ENCODE data around the gene EFNA1. TPM values are rescaled to one million over a fixed set of nuclear protein-coding genes. Genes with fewer than 3 reads are reported as not detected.

Gene EFNA1
- total and polyA plus RNA-seq, 4 donors = 58.6 to 236 (median 179) TPM

DNA sequence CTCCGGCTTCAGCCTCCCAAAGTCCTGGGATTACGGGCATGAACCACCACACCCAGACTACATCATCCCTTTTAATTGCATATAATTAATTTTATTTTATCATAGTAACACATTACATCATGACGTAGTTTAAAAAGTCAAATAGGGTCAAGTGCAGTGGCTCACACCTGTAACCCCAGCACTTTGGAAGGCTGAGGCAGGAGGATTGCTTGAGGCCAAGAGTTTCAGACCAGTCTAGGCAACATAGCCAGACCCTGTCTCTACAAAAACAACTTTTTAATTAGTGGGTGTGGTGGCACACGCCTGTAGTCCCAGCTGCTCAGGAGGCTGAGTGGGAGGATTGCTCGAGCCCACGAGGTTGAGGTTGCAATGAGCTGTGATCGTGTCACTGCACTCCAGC is 28.3 kb upstream of the EFNA1 start:
- TF ChIP-seq ATF3 (IDR thresholded peaks at IDR 0.05) (no peak), HNF4G (IDR thresholded peaks at IDR 0.05) (no peak), ZBTB33 (IDR thresholded peaks at IDR 0.05) (no peak)
- TF ChIP-seq, protein P1, sequence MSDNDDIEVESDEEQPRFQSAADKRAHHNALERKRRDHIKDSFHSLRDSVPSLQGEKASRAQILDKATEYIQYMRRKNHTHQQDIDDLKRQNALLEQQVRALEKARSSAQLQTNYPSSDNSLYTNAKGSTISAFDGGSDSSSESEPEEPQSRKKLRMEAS (IDR thresholded peaks at IDR 0.05) = no peak
- TF ChIP-seq, protein P2, sequence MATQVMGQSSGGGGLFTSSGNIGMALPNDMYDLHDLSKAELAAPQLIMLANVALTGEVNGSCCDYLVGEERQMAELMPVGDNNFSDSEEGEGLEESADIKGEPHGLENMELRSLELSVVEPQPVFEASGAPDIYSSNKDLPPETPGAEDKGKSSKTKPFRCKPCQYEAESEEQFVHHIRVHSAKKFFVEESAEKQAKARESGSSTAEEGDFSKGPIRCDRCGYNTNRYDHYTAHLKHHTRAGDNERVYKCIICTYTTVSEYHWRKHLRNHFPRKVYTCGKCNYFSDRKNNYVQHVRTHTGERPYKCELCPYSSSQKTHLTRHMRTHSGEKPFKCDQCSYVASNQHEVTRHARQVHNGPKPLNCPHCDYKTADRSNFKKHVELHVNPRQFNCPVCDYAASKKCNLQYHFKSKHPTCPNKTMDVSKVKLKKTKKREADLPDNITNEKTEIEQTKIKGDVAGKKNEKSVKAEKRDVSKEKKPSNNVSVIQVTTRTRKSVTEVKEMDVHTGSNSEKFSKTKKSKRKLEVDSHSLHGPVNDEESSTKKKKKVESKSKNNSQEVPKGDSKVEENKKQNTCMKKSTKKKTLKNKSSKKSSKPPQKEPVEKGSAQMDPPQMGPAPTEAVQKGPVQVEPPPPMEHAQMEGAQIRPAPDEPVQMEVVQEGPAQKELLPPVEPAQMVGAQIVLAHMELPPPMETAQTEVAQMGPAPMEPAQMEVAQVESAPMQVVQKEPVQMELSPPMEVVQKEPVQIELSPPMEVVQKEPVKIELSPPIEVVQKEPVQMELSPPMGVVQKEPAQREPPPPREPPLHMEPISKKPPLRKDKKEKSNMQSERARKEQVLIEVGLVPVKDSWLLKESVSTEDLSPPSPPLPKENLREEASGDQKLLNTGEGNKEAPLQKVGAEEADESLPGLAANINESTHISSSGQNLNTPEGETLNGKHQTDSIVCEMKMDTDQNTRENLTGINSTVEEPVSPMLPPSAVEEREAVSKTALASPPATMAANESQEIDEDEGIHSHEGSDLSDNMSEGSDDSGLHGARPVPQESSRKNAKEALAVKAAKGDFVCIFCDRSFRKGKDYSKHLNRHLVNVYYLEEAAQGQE (IDR thresholded peaks at IDR 0.05) = no peak
- H3K4me3 ChIP-seq (ENCODE audit: low read depth in 1 of 3, low read length in 3 of 3) = no peak overlapping the region
- no peak for DNase-seq (ENCODE audit: low spot score)

DNA sequence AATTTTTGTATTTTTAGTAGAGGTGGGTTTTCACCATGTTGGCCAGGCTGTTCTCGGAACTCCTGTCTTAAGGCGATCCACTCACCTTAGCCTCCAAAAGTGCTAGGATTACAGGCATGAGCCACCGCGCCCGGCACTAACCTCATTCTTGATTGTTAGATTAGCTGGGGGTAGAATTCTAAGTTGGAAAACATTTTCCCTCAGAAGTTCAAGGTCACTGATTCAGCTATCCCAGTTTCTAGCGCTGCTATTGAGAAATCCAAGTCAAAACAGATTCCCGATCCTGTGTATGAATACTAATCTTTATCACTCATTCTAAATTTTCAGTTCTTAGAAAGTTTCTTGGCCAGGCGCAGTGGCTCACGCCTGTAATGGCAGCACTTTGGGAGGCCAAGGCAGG is 24.4 kb upstream of the EFNA1 start:
- WGBS = 45% methylated on average over 9 of the region's 9 CpGs
- DNase-seq (ENCODE audit: low spot score) = no peak
- TF ChIP-seq EGR1 (IDR thresholded peaks at IDR 0.05; ENCODE audit: low read depth in 2 of 2) (no peak), RXRA (IDR thresholded peaks at IDR 0.05) (peak; percentile 81), JUND (IDR thresholded peaks at IDR 0.05) (peak; percentile 26 to 35), YY1 (IDR thresholded peaks at IDR 0.05) (peak; percentile 53), CTCF (IDR thresholded peaks at IDR 0.05; ENCODE audit: low read depth, low read length, missing input control) (no peak), FOXA1 (IDR thresholded peaks at IDR 0.05) (no peak), GABPA (IDR thresholded peaks at IDR 0.05 in 1 of 2, conservative IDR thresholded peaks at IDR 0.05 in 1 of 2) (no peak), TAF1 (conservative IDR thresholded peaks at IDR 0.05) (no peak), ATF3 (IDR thresholded peaks at IDR 0.05) (no peak), SP1 (IDR thresholded peaks at IDR 0.05) (peak; percentile 70), RAD21 (IDR thresholded peaks at IDR 0.05) (no peak), ZBTB33 (IDR thresholded peaks at IDR 0.05) (no peak), FOXA2 (IDR thresholded peaks at IDR 0.05) (no peak), HNF4G (IDR thresholded peaks at IDR 0.05) (no peak), HNF4A (conservative IDR thresholded peaks at IDR 0.05) (peak; percentile 67 to 69), NR2F2 (IDR thresholded peaks at IDR 0.05) (no peak)
- TF ChIP-seq, protein P2 (IDR thresholded peaks at IDR 0.05) = peak; percentile 86
- TF ChIP-seq, protein P1 (IDR thresholded peaks at IDR 0.05) = peak; percentile 24
- Histone ChIP-seq H3K9ac (ENCODE audit: low read depth in 1 of 2, low read length in 2 of 2) (no peak overlapping the region), H3K27ac (ENCODE audit: low read depth in 1 of 2, low read length in 2 of 2) (peak overlapping the region; percentile 95 to 100), H3K36me3 (ENCODE audit: control insufficient read depth in 4 of 4, insufficient read depth in 3 of 4, low read depth in 1 of 4, low read length in 3 of 4) (no peaks in the 10 kb centered on the region), H3K4me3 (ENCODE audit: low read depth in 1 of 3, low read length in 3 of 3) (no peak overlapping the region), H3K4me1 (ENCODE audit: control insufficient read depth in 4 of 4, insufficient read depth in 4 of 4, low read length in 3 of 4) (peaks cover 3 to 44% (median 14%) of the 10 kb centered on the region in 4 donors), H3K27me3 (ENCODE audit: control insufficient read depth in 4 of 4, insufficient read depth in 4 of 4, low read length in 3 of 4) (no peaks in the 10 kb centered on the region), H3K9me3 (ENCODE audit: control insufficient read depth in 4 of 4, low read length in 3 of 4) (no peaks in the 10 kb centered on the region)

More for the DNA sequence above, 28.3 kb upstream of the EFNA1 start:
- H3K4me1 ChIP-seq (ENCODE audit: control insufficient read depth in 4 of 4, insufficient read depth in 4 of 4, low read length in 3 of 4) = peaks cover 3 to 20% (median 6%) of the 10 kb centered on the region in 4 donors
- no peak overlapping the region for H3K27ac ChIP-seq (ENCODE audit: low read depth in 1 of 2, low read length in 2 of 2)
- H3K9ac ChIP-seq (ENCODE audit: low read depth in 1 of 2, low read length in 2 of 2) = no peak overlapping the region
- WGBS = 88% methylated on average over 7 of the region's 7 CpGs
- no peaks in the 10 kb centered on the region for H3K36me3 ChIP-seq (ENCODE audit: control insufficient read depth in 4 of 4, insufficient read depth in 3 of 4, low read depth in 1 of 4, low read length in 3 of 4)
- no peaks in the 10 kb centered on the region for H3K27me3 ChIP-seq (ENCODE audit: control insufficient read depth in 4 of 4, insufficient read depth in 4 of 4, low read length in 3 of 4)
- H3K9me3 ChIP-seq (ENCODE audit: control insufficient read depth in 4 of 4, low read length in 3 of 4) = no peaks in the 10 kb centered on the region

Data from liver (tissue), 9 donors.